HG02623 (cell line): ENCODE data around the gene XPO5.

Source experiments
- ATAC-seq: cut with Tn5 transposase; IDR thresholded peaks from one replicate; pipeline ENCODE4 v1.9.1; 2021; ENCODE audit warnings: moderate library complexity; ENCODE audit not compliant: unreplicated experiment

XPO5 gene

DNA sequence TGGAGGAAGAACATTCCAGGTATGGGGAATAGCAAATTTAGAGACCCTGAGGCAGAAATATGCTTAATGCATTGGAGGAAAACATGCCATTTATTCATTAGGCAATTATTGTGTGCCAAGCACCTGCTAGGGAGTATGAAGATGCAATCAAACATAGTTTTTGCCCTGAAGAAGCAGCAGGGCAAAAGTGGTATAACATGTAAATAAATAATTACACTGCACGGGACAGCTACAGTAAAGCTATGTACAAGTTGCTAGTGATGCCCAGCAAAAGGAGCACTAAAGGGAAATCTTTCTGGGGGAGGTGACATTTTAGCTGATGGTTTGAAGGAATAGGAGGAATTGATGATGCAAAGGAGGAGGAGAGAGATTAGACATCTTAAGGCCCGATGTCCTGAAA is 99.1 kb downstream of the XPO5 start:
- no peak for ATAC-seq

GRCh38 chr6:43475516-43475915 is 100.3 kb downstream of the XPO5 start:
- ATAC-seq: no peak

DNA sequence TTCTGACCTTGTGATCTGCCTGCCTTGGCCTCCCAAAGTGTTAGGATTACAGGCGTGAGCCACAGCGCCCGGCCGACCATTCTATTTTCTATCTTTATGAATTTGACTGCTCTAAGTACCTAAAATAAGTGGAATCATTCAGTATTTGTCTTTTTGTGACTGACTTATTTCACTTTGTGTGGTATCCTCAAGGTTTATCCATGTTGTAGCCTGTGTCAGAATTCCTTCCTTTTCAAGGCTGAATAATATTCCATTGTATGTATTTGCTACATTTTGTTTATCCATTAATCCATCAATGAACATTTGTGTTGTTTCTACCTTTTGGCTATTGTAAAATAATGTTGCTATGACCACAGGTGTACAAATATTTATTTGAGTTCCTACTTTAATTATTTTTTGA is 103.3 kb downstream of the XPO5 start:
- ATAC-seq: no peak
